HCT116 (cell line): ENCODE data around the gene SIRPG. TPM values are rescaled to one million over a fixed set of nuclear protein-coding genes. Genes with fewer than 3 reads are reported as not detected.

Experiments
- ATAC-seq: fragments of 200-7000 bp; cut with Tn5 transposase; 2 replicates; pipeline ENCODE4 v1.9.1; 2020; ENCODE audit warnings: mild to moderate bottlenecking, moderate library complexity
- BruUV-seq: library from RNA; stranded (reverse); fragments of 400-500 nt; replicated peaks from 2 replicates; lab custom pipeline; 2021; lab: Mats Ljungman, UMichigan
- CTCF ChIA-PET: fragments of 300-600 bp; sonication (Branson Sonifier 250); formaldehyde crosslinking; loops from one replicate; lab custom pipeline; 2021; ENCODE audit warnings: antibody characterized with exemption; lab: Charles Lee
- POLR2A ChIA-PET: fragments of 300-600, 350-600 bp; sonication (Branson Sonifier 250); formaldehyde crosslinking; loops from one replicate; lab custom pipeline; 2021; ENCODE audit warnings: antibody characterized with exemption; lab: Charles Lee
- RAD21 ChIA-PET, 2 experiments: fragments of 300-600 bp; sonication (Branson Sonifier 250); formaldehyde crosslinking; loops; one replicate each; lab custom pipeline; 2023; ENCODE audit warnings: low total read pairs in 2 of 2; ENCODE audit not compliant: uncharacterized antibody in 2 of 2, unreplicated experiment in 2 of 2, low non-redundant PET in 1 of 2; lab: Charles Lee
- DNase-seq: peaks from one replicate; pipeline ENCODE4 v3.0.0-alpha.2; 2010; ENCODE audit warnings: low read depth, low spot score
- H2AFZ ChIP-seq: fragments of 200-600 bp; shearing (Covaris generic), sonication (generic); 2 replicates; pipeline ENCODE4 v1.6.1; 2017; ENCODE audit warnings: low read depth, mixed run types, mixed read lengths, antibody characterized with exemption, low read length; ENCODE audit not compliant: poor library complexity, severe bottlenecking
- H3K27ac ChIP-seq: 2 replicates; pipeline ENCODE4 v1.5.1; 2012; ENCODE audit warnings: low read depth, low read length
- H3K27me3 ChIP-seq: fragments of 200-600 bp; sonication (generic); 2 replicates; pipeline ENCODE4 v1.6.1; 2016; ENCODE audit warnings: mixed run types, low read length, mixed read lengths; ENCODE audit not compliant: insufficient read depth
- H3K36me3 ChIP-seq, 2 experiments: fragments of 200-500 bp in 1 of 2; fragments of 200-600 bp in 1 of 2; sonication (Bioruptor generic) in 1 of 2; sonication (generic) in 1 of 2; 2 replicates each; pipeline versions ENCODE4 v1.5.1 to v1.6.1; 2014 to 2016; ENCODE audit warnings: low read length in 2 of 2, inconsistent platforms in 1 of 2, mixed read lengths in 1 of 2, mixed run types in 1 of 2; ENCODE audit not compliant: insufficient read depth in 2 of 2, control insufficient read depth in 1 of 2
- H3K4me1 ChIP-seq, 2 experiments: fragments of 200-600 bp in 1 of 2; sonication (generic) in 1 of 2; 2 replicates each; pipeline versions ENCODE4 v1.5.1 to v1.6.1; 2012 to 2017; ENCODE audit warnings: low read length in 2 of 2, inconsistent platforms in 1 of 2, mild to moderate bottlenecking in 1 of 2, mixed read lengths in 1 of 2, mixed run types in 1 of 2, moderate library complexity in 1 of 2; ENCODE audit not compliant: insufficient read depth in 2 of 2, control insufficient read depth in 1 of 2
- H3K4me2 ChIP-seq: fragments of 200-600 bp; sonication (generic); 2 replicates; pipeline ENCODE4 v1.6.1; 2017; ENCODE audit warnings: mixed run types, low read length, mixed read lengths
- H3K4me3 ChIP-seq, 2 experiments: fragments of 200-600 bp in 1 of 2; sonication (generic) in 1 of 2; replicated peaks in 1 of 2; 2 replicates each; pipeline ENCODE4 v1.5.1; 2011 to 2016; ENCODE audit warnings: low read length in 2 of 2, control low read depth in 1 of 2, low read depth in 1 of 2, mild to moderate bottlenecking in 1 of 2, mixed read lengths in 1 of 2, mixed run types in 1 of 2
- H3K79me2 ChIP-seq: fragments of 200-600 bp; sonication (generic); 2 replicates; pipeline ENCODE4 v1.6.1; 2017; ENCODE audit warnings: mild to moderate bottlenecking, mixed run types, low read length, moderate library complexity, mixed read lengths; ENCODE audit not compliant: insufficient read depth
- H3K9ac ChIP-seq: fragments of 200-600 bp; sonication (generic); 2 replicates; pipeline ENCODE4 v1.6.1; 2016; ENCODE audit warnings: low read length, mixed read lengths
- H3K9me2 ChIP-seq: fragments of 200-600 bp; sonication (generic), shearing (Covaris generic); 2 replicates; pipeline ENCODE4 v1.6.1; 2017; ENCODE audit warnings: mixed run types, mild to moderate bottlenecking, moderate library complexity; ENCODE audit not compliant: insufficient read depth
- H3K9me3 ChIP-seq, 2 experiments: fragments of 200-500 bp in 1 of 2; fragments of 200-600 bp in 1 of 2; sonication (Bioruptor generic) in 1 of 2; sonication (generic) in 1 of 2; 2 replicates each; pipeline ENCODE4 v1.6.1; 2014 to 2017; ENCODE audit warnings: low read length in 2 of 2, mixed read lengths in 2 of 2, inconsistent platforms in 1 of 2, low read depth in 1 of 2, mild to moderate bottlenecking in 1 of 2, mixed run types in 1 of 2, moderate library complexity in 1 of 2; ENCODE audit not compliant: control insufficient read depth in 1 of 2, insufficient read depth in 1 of 2
- H4K20me1 ChIP-seq: fragments of 200-600 bp; sonication (generic), shearing (Covaris generic); 2 replicates; pipeline ENCODE4 v1.6.1; 2017; ENCODE audit warnings: mixed run types, mild to moderate bottlenecking, moderate library complexity; ENCODE audit not compliant: insufficient read depth
- CBX3 ChIP-seq: IDR thresholded peaks from 2 replicates; pipeline ENCODE4 v1.6.1; 2012; ENCODE audit warnings: low read depth
- CEBPB ChIP-seq: IDR thresholded peaks from 2 replicates; pipeline ENCODE4 v1.6.1; 2012; ENCODE audit warnings: low read depth
- EGR1 ChIP-seq: IDR thresholded peaks from 2 replicates; pipeline ENCODE4 v1.6.1; 2012; ENCODE audit warnings: low read depth
- EZH2 ChIP-seq: fragments of 200-600 bp; sonication (generic); IDR thresholded peaks from 2 replicates; pipeline ENCODE4 v1.6.1; 2017; ENCODE audit warnings: antibody characterized with exemption, mixed run types
- EZH2phosphoT487 ChIP-seq: fragments of 200-600 bp; IDR thresholded peaks from 2 replicates; pipeline ENCODE4 v1.6.1; 2018; ENCODE audit warnings: antibody characterized with exemption, borderline replicate concordance
- FOSL1 ChIP-seq: IDR thresholded peaks from 2 replicates; pipeline ENCODE4 v1.6.1; 2012; ENCODE audit warnings: low read depth
- JUND ChIP-seq: IDR thresholded peaks from 2 replicates; pipeline ENCODE4 v1.6.1; 2012
- RAD21 ChIP-seq: IDR thresholded peaks from 2 replicates; pipeline ENCODE4 v1.6.1; 2012; ENCODE audit warnings: low read depth, mild to moderate bottlenecking
- SP1 ChIP-seq: IDR thresholded peaks from 2 replicates; pipeline ENCODE4 v1.6.1; 2012; ENCODE audit warnings: low read depth
- SRF ChIP-seq: IDR thresholded peaks from 2 replicates; pipeline ENCODE4 v1.6.1; 2012; ENCODE audit warnings: low read depth
- TCF7L2 ChIP-seq: IDR thresholded peaks from 2 replicates; pipeline ENCODE4 v1.7.0; 2011; ENCODE audit warnings: borderline replicate concordance, inconsistent platforms; ENCODE audit not compliant: insufficient read depth, insufficient read length; ENCODE audit errors: extremely low read depth
- YY1 ChIP-seq: IDR thresholded peaks from 2 replicates; pipeline ENCODE4 v1.6.1; 2011; ENCODE audit warnings: low read length, low read depth, moderate library complexity, mild to moderate bottlenecking; ENCODE audit not compliant: insufficient replicate concordance; ENCODE audit errors: extremely low read depth
- ZFX ChIP-seq: fragments of 450-650 bp; IDR thresholded peaks from 2 replicates; pipeline ENCODE4 v1.6.1; 2017
- ZNF274 ChIP-seq: fragments of 200-500 bp; sonication (Bioruptor generic); IDR thresholded peaks from 2 replicates; pipeline ENCODE4 v1.6.1; 2014; ENCODE audit warnings: mild to moderate bottlenecking, low read depth, low read length, inconsistent platforms
- intact Hi-C: fragments of 100-400 bp; cut with micrococcal nuclease; formaldehyde crosslinking; loops from 2 replicates; pipeline ENCODE4 v1.10.0; 2022
- total RNA-seq: library from RNA; stranded (reverse); gene quantifications from one replicate; pipeline ENCODE4 v1.2.1, GENCODE V29; 2021; ENCODE audit not compliant: unreplicated experiment
- TF ChIP-seq, protein P1 (sequence below): IDR thresholded peaks from 2 replicates; pipeline ENCODE4 v1.6.1; 2011; ENCODE audit warnings: mild to moderate bottlenecking, low read length, moderate library complexity; ENCODE audit not compliant: insufficient replicate concordance; ENCODE audit errors: extremely low read depth
- TF ChIP-seq, protein P2 (sequence below), 3 experiments: fragments of 200-600 bp in 1 of 3; sonication (generic) in 1 of 3; IDR thresholded peaks in 2 of 3; conservative IDR thresholded peaks in 1 of 3; 2 replicates each; pipeline ENCODE4 v1.5.1; 2012 to 2017; ENCODE audit warnings: low read depth in 2 of 3, low read length in 2 of 3, antibody characterized with exemption in 1 of 3, borderline replicate concordance in 1 of 3, control low read depth in 1 of 3, mild to moderate bottlenecking in 1 of 3, mixed read lengths in 1 of 3, mixed run types in 1 of 3, moderate library complexity in 1 of 3; ENCODE audit not compliant: insufficient read depth in 1 of 3
- TF ChIP-seq, protein P3 (sequence below): IDR thresholded peaks from 2 replicates; pipeline ENCODE4 v1.6.1; 2012; ENCODE audit warnings: low read depth
- TF ChIP-seq, protein P4 (sequence below): IDR thresholded peaks from 2 replicates; pipeline ENCODE4 v1.6.1; 2012
- TF ChIP-seq, protein P5 (sequence below): IDR thresholded peaks from 2 replicates; pipeline ENCODE4 v1.6.1; 2012

The SIRPG gene
- total RNA-seq, 1 experiment from 2014 or later = not detected

DNA sequence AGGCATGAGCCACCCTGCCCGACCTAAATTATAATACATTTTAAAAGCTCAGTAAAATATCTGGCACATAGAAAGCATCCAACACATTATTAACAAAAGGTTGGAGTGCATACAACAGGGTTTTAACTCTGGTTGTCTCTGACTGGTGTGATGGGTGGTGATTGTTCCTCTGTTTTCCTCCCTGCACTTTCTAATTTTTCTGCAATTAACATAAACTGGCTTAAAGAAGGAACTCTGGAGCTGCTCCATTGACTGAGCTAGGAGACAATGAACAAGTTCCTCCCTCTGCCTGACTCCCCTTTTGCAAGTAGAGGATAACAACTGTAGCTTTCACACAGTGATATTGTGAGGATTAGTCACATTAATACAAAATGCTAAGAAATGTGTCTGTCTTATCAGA, 48.5 kb upstream of the SIRPG start:
- no TSS peak for BruUV-seq
- no peak for DNase-seq
- no peak for ATAC-seq
- Histone ChIP-seq H3K9ac (no peak overlapping the region), H3K27ac (no peak overlapping the region), H3K79me2 (no peaks in the 10 kb centered on the region), H3K9me3 (no peaks in the 10 kb centered on the region), H3K27me3 (peaks cover 26% of the 10 kb centered on the region), H3K36me3 (no peaks in the 10 kb centered on the region), H3K4me2 (no peak overlapping the region), H2AFZ (no peak overlapping the region), H3K9me2 (no peaks in the 10 kb centered on the region), H4K20me1 (no peaks in the 10 kb centered on the region), H3K4me3 (no peak overlapping the region), H3K4me1 (0 out of 4 replicates have a peak, but pooled peaks cover 0 to 1% of the 10 kb centered on the region in 2 experiments)
- intact Hi-C loops = no loop called here
- ChIA-PET POLR2A (no interaction called here), RAD21 (no interaction called here), CTCF (no interaction called here)
- TF ChIP-seq EZH2phosphoT487 (no peak), YY1 (no peak), TCF7L2 (no peak), ZNF274 (no peak), EZH2 (no peak), SP1 (no peak), FOSL1 (no peak), CEBPB (no peak), SRF (no peak), EGR1 (no peak), ZFX (no peak), JUND (no peak), CBX3 (no peak), RAD21 (no peak)
- TF ChIP-seq, protein P1, sequence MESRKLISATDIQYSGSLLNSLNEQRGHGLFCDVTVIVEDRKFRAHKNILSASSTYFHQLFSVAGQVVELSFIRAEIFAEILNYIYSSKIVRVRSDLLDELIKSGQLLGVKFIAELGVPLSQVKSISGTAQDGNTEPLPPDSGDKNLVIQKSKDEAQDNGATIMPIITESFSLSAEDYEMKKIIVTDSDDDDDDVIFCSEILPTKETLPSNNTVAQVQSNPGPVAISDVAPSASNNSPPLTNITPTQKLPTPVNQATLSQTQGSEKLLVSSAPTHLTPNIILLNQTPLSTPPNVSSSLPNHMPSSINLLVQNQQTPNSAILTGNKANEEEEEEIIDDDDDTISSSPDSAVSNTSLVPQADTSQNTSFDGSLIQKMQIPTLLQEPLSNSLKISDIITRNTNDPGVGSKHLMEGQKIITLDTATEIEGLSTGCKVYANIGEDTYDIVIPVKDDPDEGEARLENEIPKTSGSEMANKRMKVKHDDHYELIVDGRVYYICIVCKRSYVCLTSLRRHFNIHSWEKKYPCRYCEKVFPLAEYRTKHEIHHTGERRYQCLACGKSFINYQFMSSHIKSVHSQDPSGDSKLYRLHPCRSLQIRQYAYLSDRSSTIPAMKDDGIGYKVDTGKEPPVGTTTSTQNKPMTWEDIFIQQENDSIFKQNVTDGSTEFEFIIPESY = no peak
- TF ChIP-seq, protein P2, sequence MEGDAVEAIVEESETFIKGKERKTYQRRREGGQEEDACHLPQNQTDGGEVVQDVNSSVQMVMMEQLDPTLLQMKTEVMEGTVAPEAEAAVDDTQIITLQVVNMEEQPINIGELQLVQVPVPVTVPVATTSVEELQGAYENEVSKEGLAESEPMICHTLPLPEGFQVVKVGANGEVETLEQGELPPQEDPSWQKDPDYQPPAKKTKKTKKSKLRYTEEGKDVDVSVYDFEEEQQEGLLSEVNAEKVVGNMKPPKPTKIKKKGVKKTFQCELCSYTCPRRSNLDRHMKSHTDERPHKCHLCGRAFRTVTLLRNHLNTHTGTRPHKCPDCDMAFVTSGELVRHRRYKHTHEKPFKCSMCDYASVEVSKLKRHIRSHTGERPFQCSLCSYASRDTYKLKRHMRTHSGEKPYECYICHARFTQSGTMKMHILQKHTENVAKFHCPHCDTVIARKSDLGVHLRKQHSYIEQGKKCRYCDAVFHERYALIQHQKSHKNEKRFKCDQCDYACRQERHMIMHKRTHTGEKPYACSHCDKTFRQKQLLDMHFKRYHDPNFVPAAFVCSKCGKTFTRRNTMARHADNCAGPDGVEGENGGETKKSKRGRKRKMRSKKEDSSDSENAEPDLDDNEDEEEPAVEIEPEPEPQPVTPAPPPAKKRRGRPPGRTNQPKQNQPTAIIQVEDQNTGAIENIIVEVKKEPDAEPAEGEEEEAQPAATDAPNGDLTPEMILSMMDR (IDR thresholded peaks at IDR 0.05 in 2 of 3, conservative IDR thresholded peaks at IDR 0.05 in 1 of 3; ENCODE audit: borderline replicate concordance in 1 of 3, insufficient read depth in 1 of 3, low read depth in 2 of 3, low read length in 2 of 3) = no peak
- TF ChIP-seq, protein P3, sequence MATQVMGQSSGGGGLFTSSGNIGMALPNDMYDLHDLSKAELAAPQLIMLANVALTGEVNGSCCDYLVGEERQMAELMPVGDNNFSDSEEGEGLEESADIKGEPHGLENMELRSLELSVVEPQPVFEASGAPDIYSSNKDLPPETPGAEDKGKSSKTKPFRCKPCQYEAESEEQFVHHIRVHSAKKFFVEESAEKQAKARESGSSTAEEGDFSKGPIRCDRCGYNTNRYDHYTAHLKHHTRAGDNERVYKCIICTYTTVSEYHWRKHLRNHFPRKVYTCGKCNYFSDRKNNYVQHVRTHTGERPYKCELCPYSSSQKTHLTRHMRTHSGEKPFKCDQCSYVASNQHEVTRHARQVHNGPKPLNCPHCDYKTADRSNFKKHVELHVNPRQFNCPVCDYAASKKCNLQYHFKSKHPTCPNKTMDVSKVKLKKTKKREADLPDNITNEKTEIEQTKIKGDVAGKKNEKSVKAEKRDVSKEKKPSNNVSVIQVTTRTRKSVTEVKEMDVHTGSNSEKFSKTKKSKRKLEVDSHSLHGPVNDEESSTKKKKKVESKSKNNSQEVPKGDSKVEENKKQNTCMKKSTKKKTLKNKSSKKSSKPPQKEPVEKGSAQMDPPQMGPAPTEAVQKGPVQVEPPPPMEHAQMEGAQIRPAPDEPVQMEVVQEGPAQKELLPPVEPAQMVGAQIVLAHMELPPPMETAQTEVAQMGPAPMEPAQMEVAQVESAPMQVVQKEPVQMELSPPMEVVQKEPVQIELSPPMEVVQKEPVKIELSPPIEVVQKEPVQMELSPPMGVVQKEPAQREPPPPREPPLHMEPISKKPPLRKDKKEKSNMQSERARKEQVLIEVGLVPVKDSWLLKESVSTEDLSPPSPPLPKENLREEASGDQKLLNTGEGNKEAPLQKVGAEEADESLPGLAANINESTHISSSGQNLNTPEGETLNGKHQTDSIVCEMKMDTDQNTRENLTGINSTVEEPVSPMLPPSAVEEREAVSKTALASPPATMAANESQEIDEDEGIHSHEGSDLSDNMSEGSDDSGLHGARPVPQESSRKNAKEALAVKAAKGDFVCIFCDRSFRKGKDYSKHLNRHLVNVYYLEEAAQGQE = no peak
- TF ChIP-seq, protein P4, sequence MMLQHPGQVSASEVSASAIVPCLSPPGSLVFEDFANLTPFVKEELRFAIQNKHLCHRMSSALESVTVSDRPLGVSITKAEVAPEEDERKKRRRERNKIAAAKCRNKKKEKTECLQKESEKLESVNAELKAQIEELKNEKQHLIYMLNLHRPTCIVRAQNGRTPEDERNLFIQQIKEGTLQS = no peak
- TF ChIP-seq, protein P5, sequence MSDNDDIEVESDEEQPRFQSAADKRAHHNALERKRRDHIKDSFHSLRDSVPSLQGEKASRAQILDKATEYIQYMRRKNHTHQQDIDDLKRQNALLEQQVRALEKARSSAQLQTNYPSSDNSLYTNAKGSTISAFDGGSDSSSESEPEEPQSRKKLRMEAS = no peak
